ELF-1 (cell line): ENCODE results near the gene LPP.
"Not testable (repeated sequence)": the region's sequence is repeated elsewhere in the genome, so short reads cannot be mapped to it uniquely, and the experiment has no call there.

Source experiments
- DNase-seq: peaks from one replicate; pipeline ENCODE4 v3.0.0-alpha.2; 2016; ENCODE audit warnings: low read depth, low spot score

LPP gene

DNA sequence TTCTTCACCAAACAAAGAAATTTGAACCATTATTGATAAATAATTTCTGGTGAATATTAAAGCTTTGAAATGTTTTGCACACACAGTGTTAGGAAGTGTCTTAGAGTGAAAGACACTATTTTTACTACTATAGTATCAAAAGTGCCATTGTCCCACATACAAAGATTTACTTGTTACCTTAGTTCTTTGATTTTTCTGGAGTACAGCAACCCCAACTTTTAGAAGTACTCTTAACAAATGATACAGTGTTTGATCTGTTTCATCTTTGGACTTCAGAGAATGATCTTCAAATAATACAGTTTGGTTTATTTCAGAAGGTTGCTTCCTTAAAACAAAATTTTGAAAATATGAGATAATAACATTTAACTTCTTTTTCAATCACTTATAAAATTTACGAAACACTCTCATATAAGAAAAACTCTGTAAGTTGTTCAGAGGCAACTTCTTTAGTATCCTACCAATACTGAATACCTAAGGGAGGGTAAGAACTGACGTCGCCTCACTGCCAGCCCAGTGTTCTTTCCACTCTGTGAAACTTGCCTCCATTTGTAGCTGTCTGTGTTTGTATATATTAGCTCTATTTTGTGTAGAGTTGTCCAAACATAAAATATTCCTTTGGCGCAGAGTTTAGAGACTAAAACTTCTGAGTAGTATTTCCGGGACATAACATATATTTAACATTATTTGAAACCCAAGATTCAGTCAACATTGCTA, 464.2 kb downstream of the LPP start:
- no peak for DNase-seq

DNA sequence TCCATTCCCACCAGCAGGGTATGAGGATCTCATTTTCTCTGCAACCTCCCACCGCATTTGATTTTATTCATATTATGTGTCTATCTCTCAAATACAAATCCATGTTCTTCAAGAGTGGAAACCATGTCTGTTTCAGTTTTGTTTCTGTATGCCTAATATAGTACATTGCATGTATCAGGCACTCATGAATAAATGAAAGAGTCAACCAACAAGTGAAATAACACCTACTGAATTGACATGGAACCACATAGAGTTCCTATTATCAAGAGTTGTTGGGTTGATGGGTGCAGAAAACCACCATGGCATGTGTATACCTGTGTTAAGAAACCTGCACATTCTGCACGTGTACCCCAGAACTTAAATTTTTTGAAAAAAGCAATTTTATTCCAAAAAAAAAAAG, 466.8 kb downstream of the LPP start:
- no peak for DNase-seq

DNA sequence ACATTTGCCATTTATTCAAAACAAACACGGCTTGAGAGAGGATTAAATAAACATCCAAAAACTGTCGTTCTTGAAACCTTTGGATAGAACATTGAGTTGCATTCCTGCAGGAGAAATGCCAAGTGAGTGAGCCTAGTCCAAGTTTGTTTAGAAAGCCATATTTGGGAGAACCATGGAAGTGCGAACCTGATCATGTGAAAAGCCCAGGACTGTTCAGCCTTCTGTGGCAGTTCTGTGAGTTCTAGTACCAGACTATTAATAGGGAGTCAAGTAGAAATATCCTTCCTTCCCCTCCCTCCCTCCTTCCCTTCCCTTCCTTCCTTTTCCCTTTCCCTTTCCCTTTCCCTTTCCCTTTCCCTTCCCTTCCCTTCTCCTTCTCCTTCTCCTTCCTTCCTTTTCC, 470.4 kb downstream of the LPP start:
- DNase-seq: no peak

DNA sequence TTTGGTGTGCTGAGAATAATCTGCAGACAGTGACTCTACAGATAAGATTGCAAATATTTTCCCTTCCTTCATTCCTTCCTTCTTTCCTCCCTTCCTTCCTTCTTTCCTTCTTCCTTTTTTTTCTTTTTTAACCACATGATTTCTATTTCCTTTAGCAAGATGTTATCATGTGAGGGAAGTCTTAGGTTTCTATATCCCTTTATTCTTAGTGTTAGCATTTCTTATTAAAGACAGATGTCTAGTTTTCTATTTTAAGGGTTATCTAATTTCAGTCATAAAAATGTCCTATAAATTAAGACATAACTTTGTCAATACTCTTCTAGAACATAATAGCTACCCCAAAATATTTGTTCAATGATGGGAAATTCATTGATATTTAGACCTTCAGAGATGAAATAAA, 470.9 kb downstream of the LPP start:
- DNase-seq: no peak

DNA sequence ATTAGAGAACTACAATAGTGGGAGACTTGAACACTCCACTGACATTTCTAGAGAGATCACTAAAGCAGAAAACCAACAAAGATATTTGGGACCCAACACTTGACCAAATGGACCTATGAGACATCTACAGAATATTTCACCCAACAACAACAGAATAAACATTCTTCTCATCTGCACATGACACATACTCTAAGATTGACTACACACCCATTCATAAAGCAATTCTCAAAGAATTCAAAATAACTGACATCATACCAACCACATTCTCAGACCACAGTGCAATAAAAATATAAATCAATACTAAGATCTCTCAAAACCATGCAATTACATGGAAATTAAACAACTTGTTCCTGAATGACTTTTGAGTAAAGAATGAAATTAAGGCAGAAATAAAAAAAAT, 473.7 kb downstream of the LPP start:
- no peak for DNase-seq

DNA sequence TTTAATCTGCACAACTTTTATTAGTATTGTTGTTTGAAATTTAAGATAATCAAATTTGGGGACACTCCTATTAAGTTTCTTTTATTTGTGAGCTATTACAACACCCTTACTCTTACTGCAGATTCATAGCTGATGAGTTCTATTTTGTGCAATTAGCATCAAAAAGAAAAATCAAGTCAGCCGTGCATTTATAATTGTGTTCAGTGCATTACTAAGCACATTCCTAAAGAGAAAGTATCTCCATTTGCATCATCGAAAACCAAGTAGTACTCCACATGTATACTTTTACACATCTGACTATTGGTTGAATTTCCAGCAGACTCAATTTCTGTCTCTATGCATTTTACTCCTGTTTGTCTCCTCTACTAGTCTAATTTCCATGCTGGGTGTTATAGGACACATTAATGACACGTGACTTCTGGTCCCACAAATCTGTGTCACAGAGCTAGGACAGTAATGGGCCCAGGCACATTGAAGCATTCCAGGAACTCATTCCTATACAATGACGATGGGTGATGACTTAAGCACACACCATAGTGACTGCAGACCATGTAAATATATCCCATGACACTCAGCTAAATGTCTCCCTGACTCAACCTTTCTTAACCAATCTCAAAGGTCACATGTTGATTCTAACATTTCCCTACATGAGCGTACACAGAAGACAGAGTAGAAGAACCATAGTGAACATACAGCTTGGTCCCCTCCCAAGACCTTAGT, 477.5 kb downstream of the LPP start:
- DNase-seq: no peak

DNA sequence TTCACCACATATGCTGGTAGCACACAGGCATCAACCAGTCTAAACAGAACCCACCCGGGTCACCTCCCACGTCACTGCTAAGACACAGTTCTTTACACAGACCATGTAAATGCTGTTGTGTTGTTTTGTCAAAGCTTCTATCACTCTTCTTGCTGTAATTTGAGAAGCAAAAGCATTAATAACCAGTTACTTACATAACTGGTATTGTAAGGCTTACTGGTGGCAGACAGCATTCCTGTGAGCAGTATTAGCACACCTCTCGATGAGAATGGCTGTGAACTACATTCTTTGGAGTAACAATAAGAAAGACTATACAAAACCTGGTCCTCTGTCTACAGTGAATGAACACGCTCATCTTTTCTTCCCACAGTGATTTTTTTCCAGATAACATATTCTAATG, 479.2 kb downstream of the LPP start:
- DNase-seq: no peak

DNA sequence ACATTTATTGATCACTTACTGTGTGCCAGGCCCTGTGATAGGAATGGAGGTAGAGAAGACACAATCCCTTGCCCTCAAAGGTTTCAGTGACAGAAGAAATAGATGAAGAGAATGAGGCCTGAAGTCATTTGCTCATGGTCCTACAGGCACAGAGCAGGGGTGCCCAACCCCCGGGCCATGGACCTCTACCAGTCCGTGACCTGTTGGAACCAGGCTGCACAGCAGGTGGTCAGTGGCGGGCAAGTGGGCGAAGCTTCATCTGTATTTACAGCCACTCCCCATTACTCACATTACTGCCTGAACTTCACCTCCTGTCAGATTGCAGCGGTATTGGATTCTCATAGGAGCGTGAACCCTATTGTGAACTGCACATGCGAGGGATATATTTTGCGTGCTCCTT, 480.3 kb downstream of the LPP start:
- DNase-seq: no peak

DNA sequence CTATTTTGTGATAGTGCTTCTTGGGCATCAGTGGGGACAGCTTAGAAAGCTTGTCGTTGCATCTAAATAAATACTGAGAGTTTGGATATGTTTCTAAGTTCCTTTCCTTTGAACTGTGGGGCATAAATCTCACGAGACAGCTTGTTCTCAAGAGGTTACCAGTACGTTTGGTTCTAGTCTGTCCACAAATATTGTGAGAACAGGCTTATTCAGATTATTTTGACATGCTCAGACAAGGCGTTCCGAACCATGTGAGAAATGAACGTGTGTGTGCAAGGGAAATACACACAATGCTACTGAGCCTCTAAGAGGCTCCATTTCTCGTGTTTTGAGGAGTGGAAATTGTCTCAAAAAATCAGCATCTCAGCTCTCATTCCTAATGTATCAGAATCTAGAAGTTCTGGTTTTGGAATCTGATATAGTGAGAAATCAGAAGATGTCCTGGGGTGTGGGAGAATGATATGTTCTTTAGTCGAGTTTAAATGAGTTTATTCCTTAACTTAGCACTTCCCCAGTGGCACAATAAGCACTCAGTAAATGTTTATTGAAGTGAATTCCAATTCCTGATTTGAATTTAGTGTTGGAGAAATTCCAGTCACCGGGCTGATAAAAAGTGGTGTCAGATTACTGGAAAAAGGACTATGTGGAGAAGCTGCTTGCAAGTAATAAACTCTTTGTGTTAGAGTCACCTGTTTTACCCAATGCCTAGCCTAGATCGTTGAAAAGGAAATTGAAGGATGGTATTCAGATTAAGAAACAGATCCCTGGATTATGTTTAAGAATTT, 481.5 kb downstream of the LPP start:
- no peak for DNase-seq

DNA sequence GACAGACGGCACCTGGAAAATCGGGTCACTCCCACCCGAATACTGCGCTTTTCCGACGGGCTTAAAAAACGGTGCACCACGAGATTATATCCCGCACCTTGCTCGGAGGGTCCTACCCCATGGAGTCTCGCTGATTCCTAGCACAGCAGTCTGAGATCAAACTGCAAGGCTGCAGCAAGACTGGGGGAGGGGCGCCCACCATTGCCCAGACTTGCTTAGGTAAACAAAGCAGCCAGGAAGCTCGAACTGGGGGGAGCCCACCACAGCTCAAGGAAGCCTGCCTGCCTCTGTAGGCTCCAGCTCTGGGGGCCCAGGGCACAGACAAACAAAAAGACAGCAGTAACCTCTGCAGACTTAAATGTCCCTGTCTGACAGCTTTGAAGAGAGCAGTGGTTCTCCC, 482.3 kb downstream of the LPP start:
- DNase-seq: not testable (repeated sequence)

DNA sequence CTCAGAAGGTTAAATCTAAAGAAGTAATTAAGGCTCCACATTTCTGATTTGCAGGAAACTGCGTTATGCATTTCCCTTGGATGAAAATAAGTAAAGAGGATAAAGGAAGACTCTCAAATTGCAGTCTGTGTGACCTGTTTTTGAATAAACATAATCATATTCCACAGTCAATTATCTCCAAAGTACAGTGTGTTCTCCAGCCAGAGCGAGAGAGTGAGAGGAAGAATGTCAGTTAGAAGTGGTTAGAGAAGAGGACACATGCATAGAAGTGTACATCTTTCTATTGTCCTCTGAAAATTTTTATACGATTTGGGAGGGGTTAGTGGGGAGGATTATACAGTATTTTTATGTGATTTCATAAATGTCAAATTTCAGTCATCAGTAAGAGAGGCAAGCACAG, 487.1 kb downstream of the LPP start:
- no peak for DNase-seq

DNA sequence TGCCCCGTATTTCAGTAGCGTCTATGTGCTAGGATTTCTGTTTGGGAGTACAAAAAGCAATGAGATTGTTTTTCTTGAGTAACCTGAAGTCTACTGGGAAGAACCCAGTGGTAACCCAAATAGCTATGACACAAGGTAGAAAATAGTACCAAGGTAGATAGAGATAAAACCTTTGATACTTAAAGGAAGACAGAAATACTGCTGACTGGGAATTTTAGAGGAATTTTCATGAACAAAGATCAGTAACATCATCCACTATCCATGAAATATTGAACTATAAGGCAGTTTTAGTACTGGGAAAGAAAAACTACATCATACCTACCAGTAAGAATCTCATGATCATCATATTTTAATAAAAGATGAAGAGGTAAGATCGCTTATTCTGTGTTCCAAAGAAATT, 489.8 kb downstream of the LPP start:
- DNase-seq: no peak

DNA sequence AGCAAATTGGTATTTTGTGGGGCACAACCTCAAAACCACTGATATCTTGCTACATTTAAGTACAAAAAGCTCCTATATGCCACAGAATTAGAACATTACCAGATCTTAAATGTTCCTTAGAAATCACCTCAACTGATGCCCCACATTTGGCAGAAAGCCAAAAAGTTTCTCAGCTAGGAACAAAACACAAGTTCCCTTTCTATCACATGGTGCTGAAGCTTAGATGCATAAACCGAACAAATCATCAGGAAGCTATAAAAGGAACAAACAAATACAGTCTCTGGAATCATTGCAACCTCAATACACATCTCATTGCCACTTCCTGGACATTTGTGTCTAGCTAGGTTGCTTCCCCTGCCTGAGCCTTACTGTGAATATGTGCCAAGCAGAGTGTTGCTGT, 492.6 kb downstream of the LPP start:
- no peak for DNase-seq

DNA sequence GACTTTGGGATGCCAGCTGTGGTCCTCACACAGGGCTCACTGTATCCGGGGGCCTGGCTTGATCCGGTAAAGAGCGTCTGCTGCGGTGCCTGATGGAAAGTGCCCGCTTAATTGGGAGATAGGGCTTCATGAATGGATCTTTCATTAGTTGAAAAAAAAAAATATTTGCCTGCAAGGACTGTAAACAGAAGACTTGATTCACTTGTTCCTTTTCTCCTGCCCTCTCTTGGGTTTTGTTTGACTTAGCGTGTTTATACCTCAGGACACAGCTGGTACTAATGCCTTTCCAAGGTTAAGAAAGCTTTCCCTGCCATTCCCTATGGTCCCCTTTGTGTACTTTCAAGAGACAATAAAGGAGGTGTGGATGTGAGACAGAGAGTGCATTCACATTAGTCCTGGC, 493.3 kb downstream of the LPP start:
- DNase-seq: no peak

DNA sequence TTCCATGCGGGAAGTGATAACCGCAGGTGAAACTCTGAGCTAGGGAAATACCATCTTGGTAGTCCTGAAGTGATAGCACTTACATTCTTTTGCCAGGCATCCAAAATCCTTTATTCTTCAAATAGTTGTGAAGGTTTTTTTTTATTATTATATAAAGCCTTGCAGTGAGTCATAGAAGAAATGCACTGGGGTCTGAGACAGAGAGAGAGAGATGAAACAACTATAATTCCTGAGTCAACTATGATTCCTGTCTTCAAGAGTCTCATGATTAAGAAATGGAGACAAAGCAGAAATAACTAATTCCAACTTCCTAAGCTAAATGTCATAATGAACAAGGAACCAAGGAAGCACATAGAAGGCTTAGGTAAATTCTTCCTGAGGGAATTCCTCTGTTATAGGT, 495.6 kb downstream of the LPP start:
- DNase-seq: no peak

DNA sequence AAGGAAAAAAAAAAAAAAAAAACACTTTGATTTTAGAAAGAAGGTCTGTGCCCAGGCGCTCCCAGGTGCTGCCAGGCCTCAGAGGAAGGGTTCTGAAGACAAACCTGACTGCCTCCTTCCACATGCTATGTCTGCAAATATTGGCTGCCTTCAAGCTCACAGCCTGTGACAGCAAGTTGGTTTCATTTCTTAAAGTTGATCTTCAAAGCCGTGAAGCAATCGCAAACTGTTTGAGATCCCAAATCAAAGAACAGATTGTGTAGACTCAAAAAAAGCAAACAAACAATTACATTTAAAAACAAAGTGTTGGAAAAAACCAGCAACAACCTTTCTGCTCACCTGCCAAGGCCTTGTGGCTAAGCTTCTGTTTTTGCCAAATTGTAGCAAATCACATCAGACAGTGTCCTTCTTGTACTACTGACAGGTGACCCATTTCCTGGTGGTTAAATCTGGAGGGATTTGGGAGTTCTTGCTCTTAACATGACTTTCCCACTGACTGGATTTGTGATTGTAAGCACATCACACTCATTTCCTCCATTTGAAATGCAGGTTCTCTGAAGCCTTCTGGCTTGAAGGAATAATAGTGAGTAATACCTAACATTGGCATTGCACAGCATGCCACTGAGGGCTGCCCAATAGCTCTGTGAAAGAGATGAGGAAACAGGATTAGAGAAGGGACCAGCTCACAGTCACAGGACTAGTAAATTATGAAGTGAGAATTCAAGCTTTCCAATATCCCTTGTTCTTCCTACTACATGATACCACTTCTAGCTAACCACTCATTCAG, 502.4 kb downstream of the LPP start:
- no peak for DNase-seq

DNA sequence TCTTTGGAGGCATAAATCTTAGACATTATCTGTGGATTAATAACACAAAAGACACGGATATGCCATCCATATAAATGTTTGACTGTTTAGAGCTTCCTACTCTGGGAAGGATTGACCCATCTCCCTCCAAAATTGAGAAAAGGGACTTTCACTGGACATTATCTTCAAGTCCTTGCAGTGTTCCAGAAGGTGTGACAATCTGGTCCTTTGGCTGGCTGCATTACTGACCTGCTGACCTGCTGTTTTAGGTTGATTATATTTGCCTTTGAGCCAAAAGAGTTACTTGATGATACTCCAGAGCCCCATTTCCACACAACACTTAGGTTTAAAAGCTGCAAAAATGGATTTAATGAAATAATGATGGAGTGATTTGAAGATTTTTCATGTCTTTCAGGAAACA, 504.6 kb downstream of the LPP start:
- no peak for DNase-seq

DNA sequence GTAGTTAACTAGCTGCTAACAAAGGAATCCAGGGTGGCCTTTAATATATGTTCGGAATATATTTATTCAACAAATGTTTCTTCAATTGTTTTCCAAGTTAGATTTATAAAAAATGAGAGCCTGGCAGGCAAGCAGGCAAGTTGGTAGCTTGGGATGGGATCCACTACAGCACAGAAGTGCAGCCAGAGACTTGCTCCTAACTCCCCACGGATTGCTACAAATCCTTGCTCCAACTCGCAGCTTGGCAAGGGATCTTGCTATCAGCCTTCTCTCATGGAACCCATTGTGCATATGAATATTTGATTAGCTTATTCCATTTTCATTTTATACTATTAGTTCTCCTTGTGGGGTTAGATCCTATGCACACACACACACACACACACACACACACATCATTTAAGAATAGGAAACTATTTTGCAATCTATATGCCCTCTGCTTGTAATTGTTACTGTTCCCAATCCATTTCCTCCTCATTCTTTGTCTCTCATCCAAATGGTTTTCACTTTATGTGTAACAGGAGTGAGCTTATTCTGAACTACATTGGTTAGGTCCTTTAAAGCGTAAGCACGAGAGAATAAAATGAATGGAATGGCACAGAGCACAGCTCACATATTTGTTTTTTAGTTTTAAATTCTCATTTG, 505.6 kb downstream of the LPP start:
- no peak for DNase-seq

DNA sequence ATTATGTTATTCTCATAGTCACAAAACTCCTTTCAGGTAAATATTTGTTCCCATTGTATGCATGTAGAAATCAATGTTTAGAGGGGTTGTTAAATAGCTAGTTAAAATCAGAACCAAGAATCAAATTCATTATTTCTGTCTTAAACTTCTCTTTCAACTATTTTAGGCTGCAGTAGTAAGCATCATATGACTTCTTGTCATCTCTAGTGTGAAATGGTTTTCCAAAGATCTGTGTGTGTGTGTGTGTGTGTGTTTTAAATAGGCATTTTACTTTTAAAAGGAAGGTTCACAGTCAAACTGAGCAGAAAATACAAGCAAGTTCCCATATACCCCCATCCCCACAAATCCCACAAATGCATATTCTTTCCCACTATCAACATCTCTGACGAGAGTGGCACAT, 506.5 kb downstream of the LPP start:
- DNase-seq: no peak

DNA sequence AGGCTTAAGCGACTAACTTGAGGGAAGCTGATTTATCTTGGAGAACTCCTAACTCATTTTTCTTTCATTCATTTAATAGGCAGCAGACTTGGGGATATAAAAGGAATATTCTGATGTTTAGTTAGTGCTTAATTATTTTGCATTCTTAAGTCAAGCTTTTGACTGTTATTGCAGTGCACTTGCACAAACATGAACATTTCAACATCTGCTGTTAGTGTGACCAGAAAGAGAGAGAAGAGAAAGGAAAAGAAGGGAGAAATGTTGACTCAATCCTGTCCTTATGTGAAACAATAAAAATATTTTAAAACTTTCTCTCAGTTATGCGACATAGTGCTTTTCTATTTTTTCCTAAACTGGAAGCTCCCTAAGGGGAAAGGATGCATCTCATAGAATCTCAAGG, 507.8 kb downstream of the LPP start:
- DNase-seq: no peak

DNA sequence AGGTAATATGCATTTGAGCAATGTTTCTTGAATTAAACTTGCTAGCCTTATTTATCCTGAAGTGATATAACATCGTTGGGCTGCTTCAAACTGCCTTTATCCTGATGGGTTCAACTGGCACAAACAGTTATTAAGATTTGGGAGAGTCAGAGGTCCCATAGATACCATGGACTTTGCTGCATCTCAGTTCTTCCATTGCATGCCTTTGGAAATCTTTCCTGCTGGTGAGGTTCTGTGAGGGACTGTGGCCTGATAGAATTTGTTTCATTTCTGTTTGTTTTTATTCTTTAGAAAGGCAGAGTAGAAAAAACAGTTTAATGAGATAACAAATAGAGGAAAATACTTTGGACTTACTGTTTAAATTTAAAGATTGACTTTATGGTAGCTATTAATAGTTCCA, 508.3 kb downstream of the LPP start:
- DNase-seq: no peak

DNA sequence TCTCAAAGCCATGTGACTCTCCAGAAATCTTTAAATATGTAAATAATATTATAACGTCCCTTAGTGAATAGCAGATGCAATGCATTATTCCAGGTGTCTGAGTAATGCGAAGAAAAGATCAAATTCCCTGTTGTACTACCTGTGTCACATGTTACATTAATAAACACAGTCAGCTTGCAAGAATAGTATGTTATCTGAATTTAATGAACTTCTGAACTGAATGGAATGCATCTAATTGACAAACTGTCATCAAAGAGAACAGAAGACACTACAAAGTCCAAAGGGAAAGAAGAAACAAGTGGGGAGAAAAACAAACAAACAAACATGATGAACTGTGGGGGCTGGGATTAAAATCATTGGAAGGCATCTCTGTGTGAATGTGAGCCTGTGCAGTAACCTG, 508.8 kb downstream of the LPP start:
- no peak for DNase-seq
